HCT116 (cell line): ENCODE results near the gene TWSG1. TPM values are rescaled to one million over a fixed set of nuclear protein-coding genes. Genes with fewer than 3 reads are reported as not detected.

ENCODE experiments used
- ATAC-seq: fragments of 200-7000 bp; cut with Tn5 transposase; 2 replicates; pipeline ENCODE4 v1.9.1; 2020; ENCODE audit warnings: mild to moderate bottlenecking, moderate library complexity
- BruUV-seq: library from RNA; stranded (reverse); fragments of 400-500 nt; replicated peaks from 2 replicates; lab custom pipeline; 2021; lab: Mats Ljungman, UMichigan
- CTCF ChIA-PET: fragments of 300-600 bp; sonication (Branson Sonifier 250); formaldehyde crosslinking; loops from one replicate; lab custom pipeline; 2021; ENCODE audit warnings: antibody characterized with exemption; lab: Charles Lee
- POLR2A ChIA-PET: fragments of 300-600, 350-600 bp; sonication (Branson Sonifier 250); formaldehyde crosslinking; loops from one replicate; lab custom pipeline; 2021; ENCODE audit warnings: antibody characterized with exemption; lab: Charles Lee
- RAD21 ChIA-PET, 2 experiments: fragments of 300-600 bp; sonication (Branson Sonifier 250); formaldehyde crosslinking; loops; one replicate each; lab custom pipeline; 2023; ENCODE audit warnings: low total read pairs in 2 of 2; ENCODE audit not compliant: uncharacterized antibody in 2 of 2, unreplicated experiment in 2 of 2, low non-redundant PET in 1 of 2; lab: Charles Lee
- DNase-seq: peaks from one replicate; pipeline ENCODE4 v3.0.0-alpha.2; 2010; ENCODE audit warnings: low read depth, low spot score
- H2AFZ ChIP-seq: fragments of 200-600 bp; shearing (Covaris generic), sonication (generic); 2 replicates; pipeline ENCODE4 v1.6.1; 2017; ENCODE audit warnings: low read depth, mixed run types, mixed read lengths, antibody characterized with exemption, low read length; ENCODE audit not compliant: poor library complexity, severe bottlenecking
- H3K27ac ChIP-seq: 2 replicates; pipeline ENCODE4 v1.5.1; 2012; ENCODE audit warnings: low read depth, low read length
- H3K27me3 ChIP-seq: fragments of 200-600 bp; sonication (generic); 2 replicates; pipeline ENCODE4 v1.6.1; 2016; ENCODE audit warnings: mixed run types, low read length, mixed read lengths; ENCODE audit not compliant: insufficient read depth
- H3K36me3 ChIP-seq, 2 experiments: fragments of 200-500 bp in 1 of 2; fragments of 200-600 bp in 1 of 2; sonication (Bioruptor generic) in 1 of 2; sonication (generic) in 1 of 2; 2 replicates each; pipeline versions ENCODE4 v1.5.1 to v1.6.1; 2014 to 2016; ENCODE audit warnings: low read length in 2 of 2, inconsistent platforms in 1 of 2, mixed read lengths in 1 of 2, mixed run types in 1 of 2; ENCODE audit not compliant: insufficient read depth in 2 of 2, control insufficient read depth in 1 of 2
- H3K4me1 ChIP-seq, 2 experiments: fragments of 200-600 bp in 1 of 2; sonication (generic) in 1 of 2; 2 replicates each; pipeline versions ENCODE4 v1.5.1 to v1.6.1; 2012 to 2017; ENCODE audit warnings: low read length in 2 of 2, inconsistent platforms in 1 of 2, mild to moderate bottlenecking in 1 of 2, mixed read lengths in 1 of 2, mixed run types in 1 of 2, moderate library complexity in 1 of 2; ENCODE audit not compliant: insufficient read depth in 2 of 2, control insufficient read depth in 1 of 2
- H3K4me2 ChIP-seq: fragments of 200-600 bp; sonication (generic); 2 replicates; pipeline ENCODE4 v1.6.1; 2017; ENCODE audit warnings: mixed run types, low read length, mixed read lengths
- H3K4me3 ChIP-seq, 2 experiments: fragments of 200-600 bp in 1 of 2; sonication (generic) in 1 of 2; replicated peaks in 1 of 2; 2 replicates each; pipeline ENCODE4 v1.5.1; 2011 to 2016; ENCODE audit warnings: low read length in 2 of 2, control low read depth in 1 of 2, low read depth in 1 of 2, mild to moderate bottlenecking in 1 of 2, mixed read lengths in 1 of 2, mixed run types in 1 of 2
- H3K79me2 ChIP-seq: fragments of 200-600 bp; sonication (generic); 2 replicates; pipeline ENCODE4 v1.6.1; 2017; ENCODE audit warnings: mild to moderate bottlenecking, mixed run types, low read length, moderate library complexity, mixed read lengths; ENCODE audit not compliant: insufficient read depth
- H3K9ac ChIP-seq: fragments of 200-600 bp; sonication (generic); 2 replicates; pipeline ENCODE4 v1.6.1; 2016; ENCODE audit warnings: low read length, mixed read lengths
- H3K9me2 ChIP-seq: fragments of 200-600 bp; sonication (generic), shearing (Covaris generic); 2 replicates; pipeline ENCODE4 v1.6.1; 2017; ENCODE audit warnings: mixed run types, mild to moderate bottlenecking, moderate library complexity; ENCODE audit not compliant: insufficient read depth
- H3K9me3 ChIP-seq, 2 experiments: fragments of 200-500 bp in 1 of 2; fragments of 200-600 bp in 1 of 2; sonication (Bioruptor generic) in 1 of 2; sonication (generic) in 1 of 2; 2 replicates each; pipeline ENCODE4 v1.6.1; 2014 to 2017; ENCODE audit warnings: low read length in 2 of 2, mixed read lengths in 2 of 2, inconsistent platforms in 1 of 2, low read depth in 1 of 2, mild to moderate bottlenecking in 1 of 2, mixed run types in 1 of 2, moderate library complexity in 1 of 2; ENCODE audit not compliant: control insufficient read depth in 1 of 2, insufficient read depth in 1 of 2
- H4K20me1 ChIP-seq: fragments of 200-600 bp; sonication (generic), shearing (Covaris generic); 2 replicates; pipeline ENCODE4 v1.6.1; 2017; ENCODE audit warnings: mixed run types, mild to moderate bottlenecking, moderate library complexity; ENCODE audit not compliant: insufficient read depth
- ATF3 ChIP-seq: IDR thresholded peaks from 2 replicates; pipeline ENCODE4 v1.6.1; 2012
- EZH2phosphoT487 ChIP-seq: fragments of 200-600 bp; IDR thresholded peaks from 2 replicates; pipeline ENCODE4 v1.6.1; 2018; ENCODE audit warnings: antibody characterized with exemption, borderline replicate concordance
- JUND ChIP-seq: IDR thresholded peaks from 2 replicates; pipeline ENCODE4 v1.6.1; 2012
- POLR2AphosphoS5 ChIP-seq: IDR thresholded peaks from 2 replicates; pipeline ENCODE4 v1.6.1; 2011; ENCODE audit warnings: mild to moderate bottlenecking, low read depth, low read length, moderate library complexity
- intact Hi-C: fragments of 100-400 bp; cut with micrococcal nuclease; formaldehyde crosslinking; loops from 2 replicates; pipeline ENCODE4 v1.10.0; 2022
- total RNA-seq: library from RNA; stranded (reverse); gene quantifications from one replicate; pipeline ENCODE4 v1.2.1, GENCODE V29; 2021; ENCODE audit not compliant: unreplicated experiment
- TF ChIP-seq, protein P1 (sequence below): IDR thresholded peaks from 2 replicates; pipeline ENCODE4 v1.6.1; 2012; ENCODE audit warnings: low read depth

The TWSG1 gene
- total RNA-seq, 1 experiment from 2014 or later, result 35.7 TPM

GRCh38 chr18:9405977-9406376 is 71.4 kb downstream of the TWSG1 start (continued):
- TF ChIP-seq, protein P1, sequence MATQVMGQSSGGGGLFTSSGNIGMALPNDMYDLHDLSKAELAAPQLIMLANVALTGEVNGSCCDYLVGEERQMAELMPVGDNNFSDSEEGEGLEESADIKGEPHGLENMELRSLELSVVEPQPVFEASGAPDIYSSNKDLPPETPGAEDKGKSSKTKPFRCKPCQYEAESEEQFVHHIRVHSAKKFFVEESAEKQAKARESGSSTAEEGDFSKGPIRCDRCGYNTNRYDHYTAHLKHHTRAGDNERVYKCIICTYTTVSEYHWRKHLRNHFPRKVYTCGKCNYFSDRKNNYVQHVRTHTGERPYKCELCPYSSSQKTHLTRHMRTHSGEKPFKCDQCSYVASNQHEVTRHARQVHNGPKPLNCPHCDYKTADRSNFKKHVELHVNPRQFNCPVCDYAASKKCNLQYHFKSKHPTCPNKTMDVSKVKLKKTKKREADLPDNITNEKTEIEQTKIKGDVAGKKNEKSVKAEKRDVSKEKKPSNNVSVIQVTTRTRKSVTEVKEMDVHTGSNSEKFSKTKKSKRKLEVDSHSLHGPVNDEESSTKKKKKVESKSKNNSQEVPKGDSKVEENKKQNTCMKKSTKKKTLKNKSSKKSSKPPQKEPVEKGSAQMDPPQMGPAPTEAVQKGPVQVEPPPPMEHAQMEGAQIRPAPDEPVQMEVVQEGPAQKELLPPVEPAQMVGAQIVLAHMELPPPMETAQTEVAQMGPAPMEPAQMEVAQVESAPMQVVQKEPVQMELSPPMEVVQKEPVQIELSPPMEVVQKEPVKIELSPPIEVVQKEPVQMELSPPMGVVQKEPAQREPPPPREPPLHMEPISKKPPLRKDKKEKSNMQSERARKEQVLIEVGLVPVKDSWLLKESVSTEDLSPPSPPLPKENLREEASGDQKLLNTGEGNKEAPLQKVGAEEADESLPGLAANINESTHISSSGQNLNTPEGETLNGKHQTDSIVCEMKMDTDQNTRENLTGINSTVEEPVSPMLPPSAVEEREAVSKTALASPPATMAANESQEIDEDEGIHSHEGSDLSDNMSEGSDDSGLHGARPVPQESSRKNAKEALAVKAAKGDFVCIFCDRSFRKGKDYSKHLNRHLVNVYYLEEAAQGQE, result no peak
- no peak for TF ChIP-seq JUND

GRCh38 chr18:9410515-9410914 is 75.9 kb downstream of the TWSG1 start:
- Histone ChIP-seq H3K9ac (no peak overlapping the region), H4K20me1 (no peaks in the 10 kb centered on the region), H3K79me2 (no peaks in the 10 kb centered on the region), H3K36me3 (no peaks in the 10 kb centered on the region), H3K27me3 (no peaks in the 10 kb centered on the region), H3K4me3 (no peak overlapping the region), H3K9me2 (no peaks in the 10 kb centered on the region), H2AFZ (no peak overlapping the region), H3K4me1 (no peaks in the 10 kb centered on the region), H3K9me3 (no peaks in the 10 kb centered on the region), H3K4me2 (no peak overlapping the region), H3K27ac (no peak overlapping the region)
- RAD21 ChIA-PET, result no interaction called here
- TF ChIP-seq POLR2AphosphoS5 (no peak), EZH2phosphoT487 (no peak), ATF3 (no peak)
- intact Hi-C loops, result no loop called here
- CTCF ChIA-PET, result no interaction called here
- no TSS peak for BruUV-seq
- POLR2A ChIA-PET, result no interaction called here
- DNase-seq (no peak), ATAC-seq (no peak)
